NCI-H510A (cell line): Measurements from ENCODE around the gene C20orf202.
"Not testable (repeated sequence)": the region's sequence is repeated elsewhere in the genome, so short reads cannot be mapped to it uniquely, and the experiment has no call there.

ENCODE experiments used
- DNase-seq: peaks from one replicate; lab custom pipeline; 2025; lab: John Stamatoyannopoulos, UW

C20orf202 gene

GRCh38 chr20:1209447-1210387 lies 6.5 kb downstream of the C20orf202 start:
- DNase-seq: no peak

GRCh38 chr20:1210501-1210900 lies 7.2 kb downstream of the C20orf202 start:
- no peak for DNase-seq

- no peak for DNase-seq
Measured at GRCh38 chr20:1212023-1212422, 8.8 kb downstream of the C20orf202 start.

GRCh38 chr20:1212607-1213396 lies 9.5 kb downstream of the C20orf202 start:
- DNase-seq: peak; percentile 28

GRCh38 chr20:1214838-1215261 lies 11.6 kb downstream of the C20orf202 start:
- DNase-seq: no peak

GRCh38 chr20:1215386-1216170 lies 12.3 kb downstream of the C20orf202 start:
- no peak for DNase-seq

- DNase-seq: not testable (repeated sequence)
Measured at GRCh38 chr20:1216527-1217427, 13.5 kb downstream of the C20orf202 start.

GRCh38 chr20:1222750-1223149 lies 19.5 kb downstream of the C20orf202 start:
- DNase-seq: not testable (repeated sequence)

- DNase-seq: no peak
Measured at GRCh38 chr20:1224205-1224890, 21.1 kb downstream of the C20orf202 start.

- DNase-seq: peak; percentile 69
Measured at GRCh38 chr20:1225263-1225782, 22.1 kb downstream of the C20orf202 start.

- DNase-seq: no peak
Measured at GRCh38 chr20:1225783-1226654, 22.8 kb downstream of the C20orf202 start, which contains the start of gene RAD21L1. Gene RAD21L1, plus strand, starts transcription at chr20:1226044. Its CDS starts 2,410 bp downstream, at chr20:1228454.

GRCh38 chr20:1229541-1229940 lies 26.3 kb downstream of the C20orf202 start:
- no peak for DNase-seq

- DNase-seq: no peak
Measured at GRCh38 chr20:1232286-1233111, 29.2 kb downstream of the C20orf202 start.

GRCh38 chr20:1240549-1240948 lies 37.3 kb downstream of the C20orf202 start:
- no peak for DNase-seq

- no peak for DNase-seq
Measured at GRCh38 chr20:1241456-1241855, 38.2 kb downstream of the C20orf202 start.

- DNase-seq: no peak
Measured at GRCh38 chr20:1242099-1242498, 38.8 kb downstream of the C20orf202 start.

- no peak for DNase-seq
Measured at GRCh38 chr20:1242530-1242929, 39.3 kb downstream of the C20orf202 start.

GRCh38 chr20:1245578-1245977 lies 42.3 kb downstream of the C20orf202 start:
- DNase-seq: no peak
